Pericardium fibroblast (primary cell): Measurements from ENCODE around the gene GOLPH3. TPM values are rescaled to one million over a fixed set of nuclear protein-coding genes. Genes with fewer than 3 reads are reported as not detected.

ENCODE experiments used
- total RNA-seq: library from RNA; depleted of rRNA; stranded (reverse); fragments of >200 nt; gene quantifications from 2 replicates; pipeline ENCODE4 v1.2.3, GENCODE V29; 2015

Gene GOLPH3
- 78.3 and 105 TPM in 2 replicates for total RNA-seq

DNA sequence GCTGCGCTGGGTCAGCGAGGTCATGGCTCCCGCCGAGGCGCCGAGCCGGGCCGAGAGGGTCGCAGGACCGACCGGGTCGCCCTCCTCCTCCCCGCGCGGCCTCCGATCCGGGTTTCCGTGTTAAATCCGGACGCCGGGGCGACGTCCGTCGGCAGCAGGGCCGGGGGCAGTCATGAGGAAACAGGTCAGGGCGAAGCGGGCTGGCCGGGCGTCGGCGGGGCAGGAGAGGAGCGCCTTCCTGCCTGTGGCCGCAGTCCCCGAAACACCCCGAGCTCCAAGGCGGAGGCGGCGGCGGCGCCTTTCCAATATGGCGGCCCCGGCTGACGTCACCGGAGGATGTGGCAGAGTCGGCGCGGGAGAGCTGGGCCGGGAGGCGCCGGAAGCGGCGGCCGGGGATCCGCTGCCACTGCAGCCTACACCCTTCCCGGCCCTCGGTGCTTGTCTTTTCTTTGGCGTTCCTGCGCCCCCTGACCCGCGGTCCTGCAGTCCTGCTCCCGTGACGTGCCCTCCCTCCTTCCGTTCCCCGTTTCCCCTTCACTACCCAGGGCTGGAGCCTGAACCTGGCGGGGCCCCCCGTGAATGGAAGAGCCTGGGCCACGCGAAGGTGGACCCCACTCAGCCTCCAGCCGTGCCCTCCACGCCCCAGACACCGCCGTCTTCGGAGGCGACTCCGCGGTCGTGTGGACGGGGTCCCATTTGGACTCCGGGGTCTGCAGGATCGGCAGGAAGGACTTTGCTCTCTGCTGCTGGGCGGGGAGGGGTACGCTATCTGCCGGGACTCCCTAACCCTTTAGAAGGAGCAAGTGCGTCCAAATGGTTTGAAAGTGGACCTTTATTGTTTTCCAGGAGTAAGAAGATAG lies at the start of gene GOLPH3:
Gene GOLPH3, minus strand, starts transcription at position 309 of the 860 bp plus-strand sequence. Its CDS starts 285 bp downstream, at position 24.

Other genes starting within 250 kb of the GOLPH3 start
- gene MTMR12, start 138.6 kb upstream of the GOLPH3 start, total RNA-seq, result 9.8 and 10.2 TPM in 2 replicates